CD4-positive, alpha-beta T cell (primary cell): ENCODE results near the gene AHDC1. TPM values are rescaled to one million over a fixed set of nuclear protein-coding genes. Genes with fewer than 3 reads are reported as not detected.

Experiments
- ATAC-seq: fragments of 200-7000 bp; cut with Tn5 transposase; one replicate; pipeline ENCODE4 v1.10.0; 2022; ENCODE audit warnings: mild to moderate bottlenecking; ENCODE audit not compliant: poor library complexity
- CTCF ChIA-PET: fragments of 350-600 bp; sonication (Branson Sonifier 250); formaldehyde crosslinking; loops from one replicate; lab custom pipeline; 2021; ENCODE audit warnings: antibody characterized with exemption, inconsistent platforms; lab: Charles Lee
- POLR2A ChIA-PET: fragments of 350-600 bp; sonication (Branson Sonifier 250); formaldehyde crosslinking; loops from one replicate; lab custom pipeline; 2021; ENCODE audit warnings: antibody characterized with exemption, inconsistent platforms; lab: Charles Lee
- DNase-seq, 14 experiments: peaks; one replicate each; pipeline ENCODE4 v3.0.0-alpha.2; 2013 to 2020; ENCODE audit warnings: mixed read lengths in 2 of 14
- H3K27ac ChIP-seq, 2 donors: one replicate each; pipeline versions ENCODE4 v1.5.1 to v1.7.0; 2013; ENCODE audit warnings: low read length in 2 of 2, low read depth in 1 of 2, mild to moderate bottlenecking in 1 of 2
- H3K27me3 ChIP-seq, 2 experiments: 1 replicate in 1 of 2; 2 replicates in 1 of 2; pipeline versions ENCODE4 v1.6.1 to v1.7.0; 2013; ENCODE audit warnings: low read length in 2 of 2, control low read depth in 1 of 2, mild to moderate bottlenecking in 1 of 2, moderate library complexity in 1 of 2; ENCODE audit not compliant: insufficient read depth in 2 of 2, control insufficient read depth in 1 of 2
- H3K36me3 ChIP-seq: one replicate; pipeline ENCODE4 v1.6.1; 2013; ENCODE audit warnings: low read length, control low read depth; ENCODE audit not compliant: insufficient read depth
- H3K4me1 ChIP-seq: one replicate; pipeline ENCODE4 v1.6.1; 2013; ENCODE audit warnings: low read length, control low read depth; ENCODE audit not compliant: insufficient read depth
- H3K4me3 ChIP-seq: one replicate; pipeline ENCODE4 v1.5.1; 2013; ENCODE audit warnings: mild to moderate bottlenecking, low read length, moderate library complexity
- H3K9me3 ChIP-seq, 2 experiments: 1 replicate in 1 of 2; 2 replicates in 1 of 2; pipeline versions ENCODE4 v1.6.1 to v1.7.0; 2013; ENCODE audit warnings: low read length in 2 of 2, mild to moderate bottlenecking in 2 of 2, control low read depth in 1 of 2, moderate library complexity in 1 of 2; ENCODE audit not compliant: control insufficient read depth in 1 of 2, insufficient read depth in 1 of 2
- H3K27ac Mint-ChIP-seq: one replicate; pipeline ENCODE4 v1.8.0; 2020; ENCODE audit warnings: mixed read lengths
- H3K27me3 Mint-ChIP-seq: one replicate; pipeline ENCODE4 v1.8.0; 2021; ENCODE audit warnings: mixed read lengths
- H3K36me3 Mint-ChIP-seq: one replicate; pipeline ENCODE4 v1.8.0; 2021; ENCODE audit warnings: low read depth, mixed read lengths
- H3K4me1 Mint-ChIP-seq: one replicate; pipeline ENCODE4 v1.8.0; 2021; ENCODE audit warnings: low read depth, mixed read lengths
- H3K4me3 Mint-ChIP-seq: one replicate; pipeline ENCODE4 v1.8.0; 2020; ENCODE audit warnings: mild to moderate bottlenecking, mixed read lengths
- H3K9me3 Mint-ChIP-seq: one replicate; pipeline ENCODE4 v1.8.0; 2020; ENCODE audit warnings: mixed read lengths
- CTCF ChIP-seq: fragments of 200-600 bp; IDR thresholded peaks from one replicate; pipeline ENCODE4 v1.8.0; 2022; ENCODE audit warnings: antibody characterized with exemption, mild to moderate bottlenecking
- intact Hi-C, 2 experiments: fragments of 100-400 bp; cut with DNase I in 1 of 2; cut with micrococcal nuclease in 1 of 2; formaldehyde crosslinking; loops; one replicate each; pipeline versions ENCODE4 v1.15.1 to v1.9.0; 2023 to 2025; cut with DNase I, micrococcal nuclease
- total RNA-seq, 174 experiments: library from RNA in 2 of 174; stranded (reverse) in 2 of 174; gene quantifications; one replicate each; pipeline ENCODE4 v1.2.3 and lab custom pipeline; 2021 to 2026

AHDC1 gene
- total RNA-seq, 2 experiments from 2014 or later: 20.8 to 22.9 TPM

DNA sequence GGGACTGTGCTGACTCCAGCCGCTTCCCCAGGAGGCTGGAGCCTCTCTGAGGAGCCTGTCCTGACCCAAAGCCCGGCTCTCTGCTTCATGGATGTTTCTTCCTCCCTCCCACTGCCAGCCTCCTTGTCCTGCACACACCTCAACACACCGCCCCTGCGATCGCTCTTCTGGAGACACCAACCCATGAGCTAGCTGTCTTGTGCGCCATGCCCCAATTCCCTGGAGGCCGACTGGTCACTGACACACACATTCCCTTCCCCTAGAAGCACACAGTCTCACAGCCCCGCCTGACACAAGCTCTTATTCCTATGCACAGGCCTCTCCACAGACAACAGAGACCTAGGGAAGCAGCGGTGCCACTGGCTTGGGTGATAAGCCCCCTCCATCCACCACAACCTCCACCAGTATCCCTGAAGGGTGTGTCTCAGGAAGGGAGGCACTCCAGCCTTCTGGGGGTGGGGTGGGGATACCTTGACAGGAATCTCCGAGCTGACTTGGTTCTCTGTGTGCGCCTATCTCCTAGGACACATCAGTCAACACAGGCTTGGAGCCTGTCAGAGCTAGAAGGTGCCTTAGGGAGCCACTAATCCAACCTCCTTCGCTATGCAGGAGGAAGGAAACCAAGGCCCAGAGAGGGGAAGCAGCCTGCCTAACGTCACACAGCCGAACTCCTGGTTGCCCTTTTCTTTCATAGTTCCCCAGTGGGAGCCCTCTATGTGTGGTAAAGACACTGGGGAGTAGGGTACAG lies 31.1 kb downstream of the AHDC1 start:
- no peak for TF ChIP-seq CTCF
- Histone ChIP-seq H3K4me1 (peaks cover 35% of the 10 kb centered on the region), H3K9me3 (no peaks in the 10 kb centered on the region), H3K4me3 (no peak overlapping the region), H3K27me3 (peaks cover 0 to 5% of the 10 kb centered on the region in 2 experiments), H3K27ac (no peak overlapping the region), H3K36me3 (no peaks in the 10 kb centered on the region)
- Mint-ChIP-seq H3K27me3 (peaks cover 5% of the 10 kb centered on the region), H3K36me3 (no peaks in the 10 kb centered on the region), H3K9me3 (no peaks in the 10 kb centered on the region), H3K27ac (no peak overlapping the region), H3K4me3 (no peak overlapping the region), H3K4me1 (peaks cover 56% of the 10 kb centered on the region)
- ChIA-PET POLR2A (no interaction called here), CTCF (interaction anchor here (0.6 to 6.3 kb wide), 4 partner anchors 16 to 276 kb away, joined by 3 to 56 read pairs (median 4); partner anchors contain the start of gene AHDC1)
- intact Hi-C loops: no loop called here
- DNase-seq (no peak), ATAC-seq (no peak)

- H3K4me1 ChIP-seq: peaks cover 41% of the 10 kb centered on the region
- Mint-ChIP-seq H3K4me3 (no peak overlapping the region), H3K27ac (no peak overlapping the region), H3K9me3 (no peaks in the 10 kb centered on the region), H3K36me3 (no peaks in the 10 kb centered on the region), H3K27me3 (peaks cover 5% of the 10 kb centered on the region), H3K4me1 (peaks cover 61% of the 10 kb centered on the region)
- H3K9me3 ChIP-seq: no peaks in the 10 kb centered on the region
- POLR2A ChIA-PET: interaction anchor here (1.3 kb wide), 1 partner anchor 91 kb away, joined by 4 read pairs; no protein-coding TSS in a partner anchor
- intact Hi-C loops: no loop called here
- TF ChIP-seq CTCF: no peak
- no peak overlapping the region for H3K4me3 ChIP-seq
- no peak for DNase-seq
- CTCF ChIA-PET: interaction anchor here (0.6 to 6.3 kb wide), 3 partner anchors 15 to 276 kb away, joined by 3 to 56 read pairs (median 4); partner anchors contain the start of gene AHDC1
- no peaks in the 10 kb centered on the region for H3K36me3 ChIP-seq
- no peak overlapping the region for H3K27ac ChIP-seq
- ATAC-seq: no peak
- H3K27me3 ChIP-seq: peaks cover 0 to 5% of the 10 kb centered on the region in 2 experiments
Measured at GRCh38 chr1:27572019-27572678, 31.8 kb downstream of the AHDC1 start.

DNA sequence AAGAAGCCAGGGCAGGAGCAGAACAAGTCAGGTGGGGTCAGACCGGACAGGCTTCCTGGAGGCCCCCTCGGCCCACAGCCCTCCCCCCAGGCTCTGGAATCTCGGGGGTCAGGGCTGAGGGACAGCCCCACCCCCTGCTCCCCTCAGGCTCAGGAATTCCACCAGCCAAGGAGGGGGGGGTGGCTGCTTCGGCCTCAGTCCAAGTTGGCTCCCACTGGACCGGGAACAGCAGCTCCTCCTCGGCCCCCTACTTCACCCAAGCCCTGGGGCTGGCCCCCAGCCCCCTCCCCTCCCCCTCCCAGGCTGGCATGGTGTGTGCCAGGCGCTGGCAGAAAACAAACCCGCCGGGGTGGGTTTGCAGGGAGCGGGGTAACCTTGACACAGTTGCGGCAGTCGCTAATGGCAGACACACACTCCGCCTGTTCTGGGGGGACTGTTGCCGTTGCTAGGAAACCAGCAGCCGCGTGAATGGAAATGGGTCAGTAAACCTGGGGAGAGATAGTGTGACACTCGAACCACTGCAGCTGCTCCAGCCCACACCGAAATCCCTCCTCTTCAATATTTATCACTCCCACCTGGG lies 32.4 kb downstream of the AHDC1 start:
- DNase-seq (no peak), ATAC-seq (no peak)
- Mint-ChIP-seq H3K9me3 (no peaks in the 10 kb centered on the region), H3K36me3 (no peaks in the 10 kb centered on the region), H3K4me3 (no peak overlapping the region), H3K27ac (no peak overlapping the region), H3K4me1 (peaks cover 55% of the 10 kb centered on the region), H3K27me3 (peaks cover under 1% of the 10 kb centered on the region)
- Histone ChIP-seq H3K9me3 (no peaks in the 10 kb centered on the region), H3K4me1 (peaks cover 41% of the 10 kb centered on the region), H3K4me3 (no peak overlapping the region), H3K36me3 (no peaks in the 10 kb centered on the region), H3K27ac (no peak overlapping the region), H3K27me3 (peaks cover 0 to 5% of the 10 kb centered on the region in 2 experiments)
- TF ChIP-seq CTCF: no peak
- intact Hi-C loops: no loop called here
- ChIA-PET POLR2A (interaction anchor here (1.3 kb wide), 1 partner anchor 91 kb away, joined by 4 read pairs; no protein-coding TSS in a partner anchor), CTCF (interaction anchor here (6.3 kb wide), 1 partner anchor 15 kb away, joined by 56 read pairs; no protein-coding TSS in a partner anchor)
